AG04449 (cell line): ENCODE measurements around the gene SEMA5A.

ENCODE experiments used
- CTCF ChIA-PET: fragments of 350-600 bp; formaldehyde crosslinking; extraction: SDS; loops from one replicate; lab custom pipeline; 2021; ENCODE audit warnings: antibody characterized with exemption; lab: Yijun Ruan, JAX
- POLR2A ChIA-PET: fragments of 400-600, 350-600 bp; formaldehyde crosslinking; extraction: SDS; loops from one replicate; lab custom pipeline; 2020; ENCODE audit warnings: antibody characterized with exemption, inconsistent platforms; lab: Yijun Ruan, JAX
- DNase-seq: peaks from one replicate; pipeline ENCODE4 v3.0.0-alpha.2; 2010; ENCODE audit warnings: low read depth, low spot score
- H3K4me3 ChIP-seq: 2 replicates; pipeline ENCODE4 v1.5.1; 2011; ENCODE audit warnings: low read depth, mild to moderate bottlenecking, control low read depth, low read length
- CTCF ChIP-seq: IDR thresholded peaks from one replicate; pipeline ENCODE4 v1.5.1; 2011; ENCODE audit warnings: mild to moderate bottlenecking, moderate library complexity, low read length, control low read depth, inconsistent platforms; ENCODE audit not compliant: insufficient read depth; ENCODE audit errors: missing control alignments

The SEMA5A gene

GRCh38 chr5:9160747-9161146, 385.1 kb downstream of the SEMA5A start:
- no peak for DNase-seq
- ChIA-PET CTCF (no interaction called here), POLR2A (no interaction called here)
- H3K4me3 ChIP-seq, result no peak overlapping the region
- TF ChIP-seq CTCF, result no peak

GRCh38 chr5:9157811-9158210, 388.1 kb downstream of the SEMA5A start:
- DNase-seq, result no peak
- POLR2A ChIA-PET, result no interaction called here
- H3K4me3 ChIP-seq, result no peak overlapping the region
- no peak for TF ChIP-seq CTCF
- CTCF ChIA-PET, result interaction anchor here (1.1 to 2.8 kb wide), 10 partner anchors 9 to 817 kb away, joined by 3 to 35 read pairs (median 7); no protein-coding TSS in a partner anchor

GRCh38 chr5:9157020-9157419, 388.9 kb downstream of the SEMA5A start:
- CTCF ChIA-PET, result interaction anchor here (1.1 to 2.8 kb wide), 15 partner anchors 9 to 816 kb away, joined by 3 to 35 read pairs (median 5); no protein-coding TSS in a partner anchor
- no peak for TF ChIP-seq CTCF
- DNase-seq, result no peak
- no peak overlapping the region for H3K4me3 ChIP-seq
- POLR2A ChIA-PET, result no interaction called here

GRCh38 chr5:9156282-9156681, 389.6 kb downstream of the SEMA5A start:
- peak; percentile 84 for TF ChIP-seq CTCF
- ChIA-PET CTCF (interaction anchor here (0.6 to 2.8 kb wide), 17 partner anchors 11 to 388 kb away, joined by 3 to 35 read pairs (median 5); no protein-coding TSS in a partner anchor), POLR2A (no interaction called here)
- H3K4me3 ChIP-seq, result no peak overlapping the region
- DNase-seq, result no peak

GRCh38 chr5:9151684-9152427, 394.0 kb downstream of the SEMA5A start:
- POLR2A ChIA-PET, result interaction anchor here (0.6 kb wide), 1 partner anchor 36 kb away, joined by 3 read pairs; no protein-coding TSS in a partner anchor
- CTCF ChIA-PET, result interaction anchor here (1.3 to 1.7 kb wide), 2 partner anchors 16 to 396 kb away, joined by 3 to 4 read pairs; no protein-coding TSS in a partner anchor
- no peak overlapping the region for H3K4me3 ChIP-seq
- TF ChIP-seq CTCF, result no peak
- no peak for DNase-seq

- TF ChIP-seq CTCF, result no peak
- ChIA-PET POLR2A (interaction anchor here (1.1 to 1.3 kb wide), 2 partner anchors 134 to 397 kb away, joined by 3 to 4 read pairs; no protein-coding TSS in a partner anchor), CTCF (interaction anchor here (0.6 to 1.0 kb wide), 3 partner anchors 18 to 394 kb away, joined by 3 to 4 read pairs (median 3); no protein-coding TSS in a partner anchor)
- DNase-seq, result no peak
- no peak overlapping the region for H3K4me3 ChIP-seq
Observed at GRCh38 chr5:9149988-9150387, 395.9 kb downstream of the SEMA5A start.
